HG03571 (cell line): ENCODE measurements around the gene KRTAP5-2.
A peak's percentile ranks its signal among the peaks of the same experiment; 100 is the strongest.
"Not testable (repeated sequence)": the region's sequence is repeated elsewhere in the genome, so short reads cannot be mapped to it uniquely, and the experiment has no call there.

Source experiments
- ATAC-seq: cut with Tn5 transposase; IDR thresholded peaks from one replicate; pipeline ENCODE4 v1.9.1; 2021; ENCODE audit not compliant: unreplicated experiment

The KRTAP5-2 gene

DNA sequence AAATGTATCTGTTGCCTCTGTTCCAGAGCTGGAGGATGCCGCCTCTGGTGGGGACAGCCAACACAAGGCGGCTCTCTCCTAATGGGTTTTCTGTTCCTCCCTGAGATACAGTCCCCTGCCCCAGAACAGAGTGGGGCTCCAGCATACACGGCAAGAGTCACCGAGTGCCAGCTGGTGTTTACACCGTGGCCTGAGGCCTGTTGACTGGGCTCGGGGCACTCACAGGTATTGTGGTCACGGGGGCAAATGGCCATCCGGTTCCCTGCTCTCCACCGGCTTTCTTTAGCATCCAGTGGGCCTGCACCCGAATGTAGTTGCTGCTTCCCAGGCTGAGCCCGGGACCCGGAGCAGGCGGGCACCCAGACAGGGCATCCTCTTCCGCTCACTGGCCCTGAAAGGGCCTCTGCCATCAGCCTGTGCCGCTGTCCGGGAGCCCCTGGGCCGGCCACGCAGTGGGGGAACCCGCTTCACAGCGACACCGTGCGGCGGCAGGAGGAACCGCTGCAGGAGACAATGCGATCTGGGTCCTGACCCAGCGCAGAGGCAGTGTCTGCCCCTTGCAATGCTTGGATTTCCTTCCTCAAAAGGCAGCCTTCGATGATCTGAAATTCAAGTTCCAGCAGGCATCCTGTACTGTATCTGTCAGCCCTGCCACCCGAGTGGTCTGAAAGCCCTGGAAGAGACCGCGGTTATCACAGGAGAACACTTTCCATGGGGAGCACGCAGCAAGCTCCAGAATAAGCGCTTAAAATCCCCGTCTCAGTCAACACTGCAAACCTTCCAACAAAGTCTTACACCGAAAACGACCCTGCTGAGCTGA, 30.6 kb upstream of the KRTAP5-2 start:
- no peak for ATAC-seq

DNA sequence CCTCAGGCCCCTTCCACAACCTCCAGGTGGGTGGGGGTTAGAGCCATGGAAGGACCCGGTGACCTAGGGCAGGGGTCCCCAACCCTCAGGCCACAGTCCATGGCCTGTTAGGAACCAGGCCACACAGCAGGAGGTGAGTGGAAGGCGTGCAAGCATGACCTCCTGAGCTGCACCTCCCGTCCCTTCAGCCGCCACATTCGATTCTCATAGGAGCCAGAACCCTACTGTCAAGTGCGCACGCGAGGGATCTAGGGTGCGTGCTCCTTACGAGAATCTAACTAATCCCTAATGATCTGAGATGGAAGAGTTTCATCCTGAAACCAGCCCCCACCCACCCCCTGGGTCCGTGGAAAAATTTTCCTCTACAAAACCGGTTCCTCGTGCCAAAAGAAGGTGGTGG, 27.4 kb upstream of the KRTAP5-2 start:
- no peak for ATAC-seq

DNA sequence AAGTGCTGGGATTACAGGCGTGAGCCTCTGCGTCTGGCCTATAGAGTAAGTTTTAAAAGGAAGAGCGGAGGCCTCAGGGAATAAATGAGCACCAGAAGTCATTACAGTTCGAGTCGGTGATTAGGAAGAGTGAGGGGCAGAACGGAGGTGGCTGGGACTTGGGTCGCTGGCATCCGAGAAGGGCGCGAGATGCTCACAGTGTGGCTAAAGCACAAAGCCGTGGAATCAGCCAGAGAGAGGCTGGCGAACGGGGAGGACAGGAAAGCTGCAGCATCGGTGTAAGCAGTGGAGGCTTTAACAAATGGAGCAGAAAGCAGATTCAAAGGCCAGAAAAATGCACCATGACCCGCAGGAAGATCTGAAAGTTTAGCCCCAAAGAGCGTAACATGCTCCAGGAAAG, 26.5 kb upstream of the KRTAP5-2 start:
- no peak for ATAC-seq

DNA sequence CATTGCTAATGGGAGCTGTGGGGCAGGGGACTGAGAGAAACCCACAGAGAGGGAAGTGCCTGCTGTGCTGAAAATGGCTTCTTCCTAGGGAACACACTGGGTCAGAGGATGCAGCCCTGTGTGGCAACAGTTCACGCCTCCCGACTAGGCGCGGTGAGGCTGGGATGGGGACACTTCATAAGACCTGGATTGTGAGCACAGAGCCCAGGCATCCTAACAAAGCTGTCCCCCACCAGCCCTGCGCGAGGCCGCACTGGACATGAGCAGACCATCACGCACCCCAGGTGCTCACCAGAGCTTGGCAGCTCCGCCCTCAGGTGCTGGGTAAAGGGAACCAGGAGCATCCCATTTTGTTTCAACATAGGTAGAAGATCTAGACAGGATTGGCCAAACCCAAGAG, 25.6 kb upstream of the KRTAP5-2 start:
- ATAC-seq = no peak

DNA sequence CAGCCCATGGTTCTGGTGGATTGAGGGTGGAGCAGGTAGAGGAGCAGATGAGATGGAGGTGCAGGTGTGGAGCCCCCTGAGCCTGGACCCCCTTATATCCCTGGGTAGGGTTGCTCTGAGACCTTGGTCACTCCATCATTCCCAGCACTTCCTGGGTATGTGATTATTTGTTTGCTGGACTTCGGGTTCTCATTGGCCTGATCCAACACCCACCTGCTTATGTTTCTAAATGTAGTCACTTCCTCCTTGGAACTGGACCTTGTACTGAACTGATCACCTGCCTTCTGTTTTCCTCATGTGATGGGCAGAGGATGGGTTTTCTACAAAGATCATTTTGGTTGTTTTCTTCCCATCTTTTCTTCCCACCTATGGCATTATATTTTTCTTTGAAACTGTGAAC, 24.0 kb upstream of the KRTAP5-2 start, which contains the start of gene KRTAP5-4:
Gene KRTAP5-4, minus strand, starts transcription at position 53 of the 400 bp plus-strand sequence. Its CDS starts 45 bp downstream, at position 8.
- ATAC-seq = no peak

DNA sequence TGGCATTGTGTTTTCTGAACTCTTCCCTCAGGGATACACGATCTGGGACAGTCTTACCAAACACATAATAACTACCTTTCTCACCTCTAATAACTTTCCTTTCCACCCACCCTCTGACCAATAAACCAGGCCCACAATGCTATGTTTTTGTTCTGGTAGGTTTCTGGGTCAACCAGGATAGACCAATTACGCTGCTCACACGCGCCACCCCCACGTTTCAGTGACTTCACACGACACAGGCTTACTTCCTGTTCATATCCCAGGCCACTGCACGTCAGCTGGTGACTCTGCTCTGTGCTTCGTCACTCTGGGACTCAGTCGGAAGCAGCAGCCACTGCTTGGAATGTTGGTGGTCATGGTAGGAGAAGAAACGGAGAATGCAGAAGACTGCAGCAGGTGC, 21.4 kb upstream of the KRTAP5-2 start:
- no peak for ATAC-seq

DNA sequence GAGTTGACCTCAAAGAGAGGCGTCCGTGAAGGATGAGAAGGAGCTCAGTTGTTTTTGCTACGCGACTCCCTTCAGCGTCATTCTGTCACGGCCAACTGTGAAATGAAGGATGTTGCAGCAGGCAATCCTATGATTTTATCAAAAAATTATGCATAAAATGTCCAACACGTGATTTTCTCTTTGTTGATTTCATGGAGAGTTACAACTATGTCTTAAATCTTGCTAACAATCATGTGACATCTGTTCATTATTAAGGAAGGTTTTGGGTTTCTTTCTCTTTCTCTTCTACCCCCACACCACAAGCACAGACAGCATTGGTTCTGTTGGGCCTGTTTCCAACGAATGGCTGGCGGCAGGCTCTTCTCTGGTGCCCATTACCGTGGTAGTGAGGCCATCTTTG, 20.1 kb upstream of the KRTAP5-2 start:
- ATAC-seq = no peak

DNA sequence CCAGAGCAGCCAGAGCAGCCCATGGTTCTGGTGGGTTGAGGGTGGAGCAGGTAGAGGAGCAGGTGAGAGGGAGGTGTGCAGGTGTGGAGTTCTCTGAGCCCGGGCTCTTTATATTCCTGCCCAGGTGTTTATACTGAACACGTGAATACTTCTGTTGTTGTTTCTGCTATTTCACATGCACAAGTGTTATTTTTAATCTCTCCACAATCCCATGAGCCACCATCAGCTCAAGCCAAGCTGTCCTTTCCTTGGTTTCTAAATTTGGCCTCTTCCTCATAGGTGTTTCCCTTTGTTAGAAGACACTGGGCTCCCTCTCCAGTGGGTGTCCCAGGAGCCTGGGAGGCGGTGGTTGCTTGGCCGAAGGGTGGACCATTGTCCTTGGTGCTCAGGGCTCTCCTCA, 10.3 kb upstream of the KRTAP5-2 start, which contains the start of gene KRTAP5-3:
Gene KRTAP5-3, minus strand, starts transcription at position 101 of the 400 bp plus-strand sequence. Its CDS starts 78 bp downstream, at position 23.
- no peak for ATAC-seq

DNA sequence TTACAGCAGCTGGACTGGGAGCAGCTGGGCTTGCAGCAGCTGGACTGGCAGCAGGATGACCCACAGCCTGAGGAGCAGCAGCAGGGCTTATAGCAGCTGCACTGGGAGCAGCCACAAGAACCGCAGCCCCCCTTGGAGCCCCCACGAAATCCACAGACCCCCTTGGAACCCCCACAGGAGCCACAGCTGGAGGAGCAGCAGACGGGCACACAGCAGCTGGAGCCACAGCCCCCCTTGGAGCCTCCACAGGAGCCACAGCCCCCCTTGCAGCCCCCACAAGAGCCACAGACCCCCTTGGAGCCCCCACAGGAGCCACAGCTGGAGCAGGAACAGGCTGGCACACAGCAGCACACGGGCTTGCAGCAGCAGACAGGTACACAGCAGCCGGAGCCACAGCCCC, 9.8 kb upstream of the KRTAP5-2 start:
- ATAC-seq = not testable (repeated sequence)

DNA sequence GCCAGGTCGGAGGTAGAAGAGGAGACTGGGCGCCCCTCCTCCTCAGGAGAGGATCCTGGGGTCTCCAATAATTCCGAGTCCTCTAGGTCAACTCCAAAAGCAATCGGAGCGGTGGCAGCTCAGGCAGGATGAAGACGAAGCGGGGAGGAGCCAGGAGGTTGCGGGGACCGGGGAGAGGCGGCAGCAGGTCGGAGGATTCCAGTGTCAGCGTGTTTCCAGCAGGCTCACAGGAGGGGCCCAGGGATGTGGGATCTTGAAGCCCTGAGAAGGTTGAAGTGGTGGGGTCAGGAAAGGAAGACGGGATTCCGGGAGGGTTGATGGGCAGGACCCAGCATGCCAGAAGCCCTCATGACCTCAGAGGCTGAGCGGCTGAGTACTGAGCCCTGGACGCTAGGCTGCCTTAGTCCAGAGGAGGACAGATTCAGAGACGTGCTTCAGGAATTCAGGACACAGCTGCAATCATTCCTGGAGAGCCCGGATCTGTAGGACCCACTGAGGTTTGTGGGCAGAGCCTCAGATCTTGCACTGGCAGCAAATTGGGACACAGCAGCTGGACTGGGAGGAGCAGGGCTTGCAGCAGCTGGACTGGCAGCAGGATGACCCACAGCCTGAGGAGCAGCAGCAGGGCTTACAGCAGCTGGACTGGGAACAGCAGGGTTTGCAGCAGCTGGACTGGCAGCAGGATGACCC, 9.2 kb upstream of the KRTAP5-2 start:
- not testable (repeated sequence) for ATAC-seq

DNA sequence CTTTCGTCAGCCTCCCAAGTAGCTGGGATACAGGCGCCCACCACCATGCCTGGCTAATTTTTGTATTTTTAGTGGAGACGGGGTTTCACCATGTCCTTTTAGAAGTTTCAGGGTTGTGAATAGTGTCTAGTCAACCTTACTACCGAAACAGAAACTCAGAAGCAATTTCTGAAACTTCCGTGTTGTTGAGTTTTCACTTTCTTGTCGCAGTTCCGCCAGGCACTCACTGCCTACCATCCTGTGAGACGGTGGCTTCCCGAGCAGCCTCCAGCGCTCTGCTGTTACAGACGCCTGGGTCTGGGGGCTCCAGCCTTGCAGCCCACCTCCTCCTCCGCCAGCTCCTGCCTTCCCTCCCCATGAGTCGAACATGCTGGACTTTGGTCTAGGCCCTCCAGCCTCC, 7.8 kb upstream of the KRTAP5-2 start:
- ATAC-seq = peak; percentile 78

DNA sequence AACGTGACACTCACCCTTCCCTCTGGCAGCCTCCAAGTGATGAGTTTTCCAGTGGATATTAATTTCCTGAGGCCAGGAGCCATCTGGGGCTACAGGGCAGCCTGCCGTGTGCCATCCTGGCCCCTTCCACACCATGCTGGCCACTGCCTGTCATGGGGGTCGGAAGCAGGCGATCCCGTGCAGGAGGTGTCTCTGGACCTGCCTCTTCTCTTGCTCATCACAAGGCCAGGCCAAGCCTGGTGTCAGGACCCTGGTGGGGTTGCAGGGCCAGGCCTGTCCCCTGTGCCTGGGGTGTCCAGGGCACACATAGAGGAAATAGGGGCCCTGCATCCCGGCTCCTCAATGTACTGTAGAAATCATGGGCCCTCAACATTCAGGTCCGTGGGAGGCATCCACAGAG, 6.6 kb upstream of the KRTAP5-2 start:
- ATAC-seq = no peak

DNA sequence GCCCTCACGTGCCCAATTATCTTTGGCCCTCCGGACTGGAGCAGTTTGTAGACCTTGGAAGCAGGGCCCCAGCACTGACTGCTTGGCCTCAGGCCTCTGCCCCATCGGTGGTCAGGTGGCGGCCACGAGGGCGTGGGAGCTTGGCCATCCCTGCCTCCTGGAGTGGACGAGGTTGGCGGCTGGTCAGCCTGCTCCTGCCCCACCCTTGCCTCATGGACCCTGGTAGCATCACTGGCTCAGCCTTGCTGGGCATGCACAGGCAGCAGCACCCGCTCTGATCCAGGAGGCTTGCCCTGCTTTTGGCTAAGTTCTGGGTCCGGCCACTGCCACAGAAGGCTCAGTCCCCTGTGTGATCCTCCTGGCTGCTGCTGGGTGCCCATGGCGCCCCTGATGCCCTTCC, 6.1 kb upstream of the KRTAP5-2 start:
- no peak for ATAC-seq

DNA sequence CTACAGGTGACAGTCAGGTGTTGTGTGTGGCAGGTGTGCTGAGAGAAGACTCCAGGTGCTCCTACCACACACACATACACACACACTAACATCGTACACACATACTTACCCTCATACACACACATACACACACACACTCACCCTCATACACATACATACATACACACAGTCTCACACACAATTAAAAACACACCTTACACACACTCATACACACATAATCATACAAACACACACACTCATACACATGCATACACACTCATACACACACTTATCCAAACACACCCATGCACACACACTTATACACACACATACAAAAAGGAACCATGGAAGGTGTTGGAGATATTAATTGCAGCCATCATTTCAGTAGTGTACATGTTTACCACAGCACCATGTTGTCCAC, 5.5 kb upstream of the KRTAP5-2 start:
- ATAC-seq = no peak

DNA sequence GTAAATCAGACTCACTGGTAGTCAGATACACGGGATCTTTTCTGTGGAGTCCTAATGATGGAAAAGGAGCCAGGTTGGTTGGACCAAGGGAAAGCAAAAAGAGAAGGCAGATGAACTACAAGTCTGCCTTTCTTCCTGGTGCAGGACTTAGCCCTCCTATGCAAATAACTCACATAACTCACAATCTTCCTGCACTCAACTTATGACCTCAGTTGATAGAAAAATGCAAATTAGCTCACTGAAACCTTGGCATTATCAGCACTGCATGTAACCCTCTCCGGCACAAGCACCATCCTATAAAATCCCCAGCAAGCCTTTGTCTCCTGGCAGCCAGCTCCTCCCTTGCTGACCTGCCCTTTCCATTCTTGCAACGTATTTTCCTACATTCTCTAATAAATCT, 3.6 kb upstream of the KRTAP5-2 start:
- not testable (repeated sequence) for ATAC-seq

DNA sequence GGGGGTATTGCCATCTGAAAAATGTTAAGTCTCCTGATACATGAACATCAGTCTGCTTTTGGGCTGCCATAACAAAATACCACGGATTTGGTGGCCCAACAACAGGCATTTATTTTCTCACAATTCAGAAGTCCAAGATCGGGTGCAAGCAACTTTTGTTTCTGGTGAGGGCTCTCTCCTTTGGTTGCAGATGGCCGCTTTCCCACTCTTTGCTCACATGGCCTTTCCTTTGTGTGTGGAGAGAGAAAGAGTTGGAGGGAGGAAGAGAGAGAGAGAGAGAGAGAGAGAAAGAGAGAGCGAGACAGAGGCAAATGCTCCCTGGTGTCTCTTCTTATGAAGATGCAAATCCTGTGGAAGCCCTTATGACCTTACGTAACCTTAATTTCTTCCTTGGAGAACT, 2.5 kb upstream of the KRTAP5-2 start:
- no peak for ATAC-seq

DNA sequence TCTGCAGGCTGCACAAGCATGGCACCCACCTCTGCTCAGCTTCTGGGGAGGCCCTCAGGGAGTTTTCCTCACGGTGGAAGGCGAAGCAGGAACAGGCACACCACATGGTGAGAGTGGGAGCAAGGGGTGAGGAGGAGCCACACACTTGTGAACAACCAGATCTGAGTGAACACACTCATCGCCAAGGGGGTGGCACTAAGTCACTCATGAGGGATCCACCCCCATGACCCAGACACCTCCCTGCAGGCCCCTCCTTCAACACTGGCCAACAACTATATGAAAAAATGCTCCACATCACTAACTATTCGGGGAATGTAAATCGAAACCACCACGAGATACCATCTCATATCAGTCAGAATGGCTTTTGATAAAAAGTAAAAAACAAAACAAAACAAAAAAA, 722 bp upstream of the KRTAP5-2 start:
- ATAC-seq = no peak

DNA sequence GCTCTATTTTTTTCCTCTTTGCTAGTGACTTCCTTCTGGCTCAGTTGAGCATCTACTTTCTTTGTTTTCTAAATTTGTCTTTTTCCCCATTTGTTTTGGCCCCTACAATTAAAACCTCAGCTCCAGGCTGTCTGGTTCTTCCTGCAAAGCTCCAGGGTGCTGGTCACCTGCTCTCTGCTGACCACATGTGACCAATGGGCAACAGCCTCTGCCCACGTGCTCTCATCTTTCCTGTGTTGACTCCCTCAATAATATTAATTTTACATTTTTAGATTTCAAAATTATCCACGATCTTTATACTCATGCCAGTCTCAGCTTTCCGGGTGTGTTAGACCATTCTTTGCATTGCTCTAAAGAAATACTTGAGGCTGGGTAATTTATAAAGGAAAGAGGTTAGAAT, 312 bp upstream of the KRTAP5-2 start:
- not testable (repeated sequence) for ATAC-seq

DNA sequence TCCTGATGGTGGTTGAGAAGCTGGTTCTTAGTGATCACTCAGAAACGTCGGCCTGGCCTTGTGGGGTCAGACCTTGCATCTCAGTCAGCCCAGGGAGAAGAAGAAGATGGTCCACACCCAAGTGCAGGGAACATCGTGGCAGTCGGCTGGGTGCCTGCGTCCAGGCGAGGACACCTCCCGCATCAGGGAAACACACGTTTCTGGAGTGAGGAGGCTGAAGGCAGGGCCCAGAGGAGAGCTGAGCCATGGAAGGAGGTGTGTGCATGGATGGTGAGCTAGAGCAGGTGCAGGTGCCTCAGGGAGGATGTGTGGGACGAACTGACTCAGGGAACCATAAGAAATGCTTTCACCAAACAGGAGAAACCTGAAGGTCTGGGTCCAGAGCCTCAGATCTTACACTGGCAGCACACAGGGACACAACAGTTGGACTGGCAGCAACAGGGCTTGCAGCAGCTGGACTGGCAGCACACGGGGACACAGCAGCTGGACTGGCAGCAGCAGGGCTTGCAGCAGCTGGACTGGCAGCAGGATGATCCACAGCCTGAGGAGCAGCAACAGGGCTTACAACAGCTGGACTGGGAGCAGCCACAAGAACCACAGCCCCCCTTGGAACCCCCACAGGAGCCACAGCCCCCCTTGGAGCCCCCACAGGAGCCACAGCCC, 632 bp downstream of the KRTAP5-2 start:
- ATAC-seq = no peak

DNA sequence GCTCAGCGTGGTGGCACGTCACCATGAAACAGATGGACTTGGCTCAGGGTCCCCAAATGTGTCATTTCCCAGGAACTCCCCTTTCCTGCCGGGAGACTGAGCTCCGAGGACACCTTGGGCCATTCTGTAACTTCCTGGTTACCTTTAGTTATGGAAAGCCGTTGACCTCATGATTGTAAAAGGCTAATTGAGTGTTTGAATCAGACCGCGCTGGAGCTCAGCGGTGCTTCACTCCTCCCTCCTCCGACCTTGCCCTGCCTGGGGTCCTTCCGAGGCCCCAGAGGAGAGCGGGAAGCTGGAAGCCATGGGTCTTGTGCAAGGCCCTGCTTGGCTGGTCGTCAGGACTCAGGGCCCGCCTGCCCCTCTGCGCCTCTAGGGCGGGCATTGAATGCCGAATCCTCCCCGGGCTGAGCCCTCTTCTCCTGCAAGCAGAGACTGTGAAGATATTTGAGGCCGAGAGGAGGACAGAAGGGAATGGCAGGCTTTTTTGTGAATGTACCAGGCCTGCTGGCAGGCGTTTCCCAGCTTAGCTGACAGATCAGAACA, 1.4 kb downstream of the KRTAP5-2 start:
- not testable (repeated sequence) for ATAC-seq

DNA sequence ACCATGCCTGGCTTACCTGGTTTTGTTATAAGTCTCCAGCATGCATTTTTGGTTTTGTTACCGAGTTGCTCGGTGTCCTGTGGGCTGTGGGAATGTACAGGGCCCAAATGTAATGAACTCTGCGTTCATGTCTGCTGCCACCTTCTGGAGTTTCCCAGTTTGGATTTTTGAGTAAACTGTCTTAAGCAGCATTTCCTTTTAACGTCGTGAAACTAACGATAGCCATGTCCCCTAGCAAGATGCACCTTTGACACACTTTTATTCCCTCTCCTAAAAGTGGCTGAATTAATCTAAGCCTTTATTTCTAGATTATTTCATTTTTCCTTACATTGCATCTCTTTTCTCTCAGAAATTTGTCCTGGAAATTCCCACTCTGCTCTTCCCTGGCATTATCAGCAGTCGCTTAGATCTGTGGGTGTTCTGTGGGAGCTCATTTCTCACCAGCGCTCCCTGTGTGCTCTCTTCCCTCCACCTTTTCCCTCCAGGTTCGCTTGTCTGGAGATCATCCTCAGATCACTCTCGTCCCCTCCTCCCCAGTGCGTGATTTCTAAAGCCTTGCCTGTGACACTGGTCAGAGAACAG, 2.0 kb downstream of the KRTAP5-2 start:
- ATAC-seq = not testable (repeated sequence)
